Measurements from ENCODE around the gene ANKRD33.

The ANKRD33 gene

GRCh38 chr12:51901121-51901817, 13.4 kb downstream of the ANKRD33 start:
- no peak for DNase-seq (ENCODE audit: low spot score)

GRCh38 chr12:51901881-51902280, 14.0 kb downstream of the ANKRD33 start:
- DNase-seq (ENCODE audit: low spot score) = no peak

- DNase-seq (ENCODE audit: low spot score) = no peak
Measured at GRCh38 chr12:51904951-51905470, 17.1 kb downstream of the ANKRD33 start.

- DNase-seq (ENCODE audit: low spot score) = no peak
Measured at GRCh38 chr12:51905471-51906429, 17.8 kb downstream of the ANKRD33 start.

- DNase-seq (ENCODE audit: low spot score) = no peak
Measured at GRCh38 chr12:51906430-51907082, 18.7 kb downstream of the ANKRD33 start.

GRCh38 chr12:51907083-51907855, 19.4 kb downstream of the ANKRD33 start, which contains the start of gene ACVRL1:
TSS of gene ACVRL1 (plus strand) at chr12:51907504. CDS start at chr12:51912475, 4,971 bp downstream.
- no peak for DNase-seq (ENCODE audit: low spot score)

- DNase-seq (ENCODE audit: low spot score) = no peak
Measured at GRCh38 chr12:51907856-51908425, 20.0 kb downstream of the ANKRD33 start.

- no peak for DNase-seq (ENCODE audit: low spot score)
Measured at GRCh38 chr12:51908876-51909592, 21.1 kb downstream of the ANKRD33 start.

GRCh38 chr12:51910168-51910567, 22.3 kb downstream of the ANKRD33 start:
- DNase-seq (ENCODE audit: low spot score) = no peak

GRCh38 chr12:51910691-51911090, 22.8 kb downstream of the ANKRD33 start:
- no peak for DNase-seq (ENCODE audit: low spot score)

GRCh38 chr12:51911307-51911706, 23.4 kb downstream of the ANKRD33 start:
- DNase-seq (ENCODE audit: low spot score) = no peak

- peak; percentile 72 for DNase-seq (ENCODE audit: low spot score)
Measured at GRCh38 chr12:51911788-51912711, 24.1 kb downstream of the ANKRD33 start.

- peak; percentile 75 for DNase-seq (ENCODE audit: low spot score)
Measured at GRCh38 chr12:51913071-51914033, 25.4 kb downstream of the ANKRD33 start.

GRCh38 chr12:51914034-51914923, 26.4 kb downstream of the ANKRD33 start:
- DNase-seq (ENCODE audit: low spot score) = peak; percentile 85

GRCh38 chr12:51915003-51915625, 27.2 kb downstream of the ANKRD33 start:
- DNase-seq (ENCODE audit: low spot score) = no peak

- no peak for DNase-seq (ENCODE audit: low spot score)
Measured at GRCh38 chr12:51915951-51916350, 28.0 kb downstream of the ANKRD33 start.

All from SK-N-DZ (cell line).